Breast epithelium (tissue), 4 donors: ENCODE measurements around the gene PDZRN3. TPM values are rescaled to one million over a fixed set of nuclear protein-coding genes. Genes with fewer than 3 reads are reported as not detected.

ENCODE experiments used
- DNase-seq, 2 donors: peaks; one replicate each; pipeline ENCODE4 v3.0.0-alpha.2; 2019; ENCODE audit warnings: low spot score in 2 of 2
- H3K27ac ChIP-seq, 2 donors: fragments of 200-600 bp; sonication (generic) in 1 of 2; one replicate each; pipeline ENCODE4 v1.5.1; 2016 to 2019; ENCODE audit warnings: mild to moderate bottlenecking in 1 of 2
- H3K27me3 ChIP-seq, 2 donors: fragments of 200-600 bp; sonication (generic) in 1 of 2; one replicate each; pipeline versions ENCODE4 v1.5.1 to v1.6.0; 2017 to 2019; ENCODE audit warnings: control low read depth in 1 of 2, mild to moderate bottlenecking in 1 of 2
- H3K36me3 ChIP-seq: fragments of 200-600 bp; one replicate; pipeline ENCODE4 v1.5.1; 2019
- H3K4me1 ChIP-seq, 2 donors: fragments of 200-600 bp; sonication (generic); one replicate each; pipeline ENCODE4 v1.5.1; 2016 to 2019; ENCODE audit warnings: control low read depth in 1 of 2
- H3K4me3 ChIP-seq, 3 donors: fragments of 200-600 bp; sonication (generic); 1 replicate in 2 of 3; 2 replicates in 1 of 3; pipeline ENCODE4 v1.5.1; 2016 to 2019; ENCODE audit warnings: mild to moderate bottlenecking in 3 of 3, moderate library complexity in 2 of 3
- H3K9me3 ChIP-seq, 2 donors: fragments of 200-600 bp; sonication (generic) in 1 of 2; one replicate each; pipeline ENCODE4 v1.5.1; 2016 to 2019; ENCODE audit warnings: control low read depth in 1 of 2
- CTCF ChIP-seq, 3 donors: fragments of 450-650 bp; IDR thresholded peaks; one replicate each; pipeline ENCODE4 v1.5.1; 2016 to 2017; ENCODE audit warnings: antibody characterized with exemption in 3 of 3, mild to moderate bottlenecking in 3 of 3, moderate library complexity in 3 of 3
- POLR2A ChIP-seq: fragments of 450-650 bp; IDR thresholded peaks from one replicate; pipeline ENCODE4 v1.6.1; 2016; ENCODE audit warnings: antibody characterized with exemption, mild to moderate bottlenecking, moderate library complexity
- POLR2AphosphoS5 ChIP-seq, 3 donors: sonication (generic); formaldehyde crosslinking; IDR thresholded peaks; one replicate each; pipeline ENCODE4 v1.6.1; 2017; ENCODE audit warnings: antibody characterized with exemption in 3 of 3
- intact Hi-C: fragments of 100-400 bp; cut with DNase I; formaldehyde crosslinking; loops from one replicate; pipeline ENCODE4 v1.15.1; 2023; ENCODE audit warnings: low total_unique reads
- total RNA-seq, 3 donors: library from RNA; depleted of rRNA; stranded (reverse); fragments of >200 nt; gene quantifications; one replicate each; pipeline ENCODE4 v1.1.0, GENCODE V29; 2016

The PDZRN3 gene
- total RNA-seq, 3 donors from 2014 or later: 36.0 to 79.6 (median 37.6) TPM

GRCh38 chr3:73599605-73600004 lies 25.1 kb downstream of the PDZRN3 start:
- Histone ChIP-seq H3K4me1 (peaks cover 0 to 4% of the 10 kb centered on the region in 2 donors), H3K36me3 (no peaks in the 10 kb centered on the region), H3K9me3 (no peaks in the 10 kb centered on the region), H3K27ac (peak overlapping the region in 1 of 2 donors; percentile 59), H3K4me3 (no peak overlapping the region), H3K27me3 (no peaks in the 10 kb centered on the region)
- no peak for DNase-seq
- TF ChIP-seq POLR2AphosphoS5 (IDR thresholded peaks at IDR 0.05) (no peak), POLR2A (no peak), CTCF (IDR thresholded peaks at IDR 0.05) (no peak)
- intact Hi-C loops: no loop called here

- H3K4me3 ChIP-seq: no peak overlapping the region
- no peak overlapping the region for H3K27ac ChIP-seq
- no peak for DNase-seq
- TF ChIP-seq CTCF (IDR thresholded peaks at IDR 0.05) (no peak), POLR2AphosphoS5 (IDR thresholded peaks at IDR 0.05) (no peak), POLR2A (no peak)
- H3K27me3 ChIP-seq: no peaks in the 10 kb centered on the region
- intact Hi-C loops: no loop called here
- H3K36me3 ChIP-seq: no peaks in the 10 kb centered on the region
- H3K4me1 ChIP-seq: no peaks in the 10 kb centered on the region
- no peaks in the 10 kb centered on the region for H3K9me3 ChIP-seq
Measured at GRCh38 chr3:73597476-73597875, 27.3 kb downstream of the PDZRN3 start.

GRCh38 chr3:73592154-73593144 lies 32.3 kb downstream of the PDZRN3 start:
- Histone ChIP-seq H3K27me3 (no peaks in the 10 kb centered on the region), H3K4me1 (no peaks in the 10 kb centered on the region), H3K36me3 (no peaks in the 10 kb centered on the region), H3K4me3 (no peak overlapping the region), H3K9me3 (no peaks in the 10 kb centered on the region), H3K27ac (no peak overlapping the region)
- no peak for DNase-seq
- no peak for TF ChIP-seq POLR2A
- TF ChIP-seq CTCF (IDR thresholded peaks at IDR 0.05): no peak
- TF ChIP-seq POLR2AphosphoS5 (IDR thresholded peaks at IDR 0.05): no peak
- intact Hi-C loops: no loop called here

GRCh38 chr3:73591286-73591800 lies 33.4 kb downstream of the PDZRN3 start:
- no peaks in the 10 kb centered on the region for H3K9me3 ChIP-seq
- no peak overlapping the region for H3K4me3 ChIP-seq
- H3K36me3 ChIP-seq: no peaks in the 10 kb centered on the region
- DNase-seq: no peak
- H3K27me3 ChIP-seq: no peaks in the 10 kb centered on the region
- TF ChIP-seq POLR2A (no peak), POLR2AphosphoS5 (IDR thresholded peaks at IDR 0.05) (no peak), CTCF (IDR thresholded peaks at IDR 0.05) (no peak)
- H3K4me1 ChIP-seq: no peaks in the 10 kb centered on the region
- no peak overlapping the region for H3K27ac ChIP-seq
- intact Hi-C loops: no loop called here

DNA sequence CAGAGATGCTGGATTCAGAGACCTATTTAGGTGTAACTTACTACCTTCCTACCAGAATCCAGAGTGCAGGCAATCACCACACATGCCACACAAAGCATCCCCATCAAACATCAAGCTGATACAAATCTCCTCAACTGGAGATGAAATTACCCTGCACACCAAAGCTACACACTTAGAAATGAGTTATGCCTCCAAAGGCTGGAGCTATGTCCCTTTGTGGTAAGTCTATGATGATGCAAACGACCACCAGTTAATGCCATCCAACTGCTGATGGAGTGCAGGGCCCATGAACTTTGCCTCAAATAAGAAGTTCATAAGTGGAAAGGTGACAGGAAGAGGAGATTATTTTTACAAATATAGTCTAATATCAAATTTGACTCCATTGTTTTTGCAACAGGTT lies 38.1 kb downstream of the PDZRN3 start:
- Histone ChIP-seq H3K36me3 (no peaks in the 10 kb centered on the region), H3K27me3 (no peaks in the 10 kb centered on the region), H3K9me3 (no peaks in the 10 kb centered on the region), H3K4me1 (no peaks in the 10 kb centered on the region), H3K4me3 (no peak overlapping the region), H3K27ac (no peak overlapping the region)
- intact Hi-C loops: no loop called here
- DNase-seq: no peak
- TF ChIP-seq CTCF (IDR thresholded peaks at IDR 0.05): no peak
- no peak for TF ChIP-seq POLR2A
- no peak for TF ChIP-seq POLR2AphosphoS5 (IDR thresholded peaks at IDR 0.05)
